A549 (cell line): ENCODE results near the gene HUNK. TPM values are rescaled to one million over a fixed set of nuclear protein-coding genes. Genes with fewer than 3 reads are reported as not detected.

Experiments
- ATAC-seq, 2 experiments: fragments of 200-7000 bp in 1 of 2; fragments of >200 bp in 1 of 2; cut with Nextera tagmentation in 1 of 2; cut with Tn5 transposase in 1 of 2; 3 replicates each; pipeline versions ENCODE4 v1.8.0 to v1.9.1; 2018 to 2020; ENCODE audit warnings: mild to moderate bottlenecking in 1 of 2, moderate library complexity in 1 of 2
- CTCF ChIA-PET: fragments of 300-600 bp; sonication (Branson Sonifier 250); formaldehyde crosslinking; extraction: SDS; loops from one replicate; lab custom pipeline; 2021; ENCODE audit warnings: antibody characterized with exemption, inconsistent platforms; lab: Yijun Ruan, JAX
- POLR2A ChIA-PET: fragments of 350-600 bp; formaldehyde crosslinking; extraction: SDS; loops from one replicate; lab custom pipeline; 2021; ENCODE audit warnings: antibody characterized with exemption, inconsistent platforms; lab: Yijun Ruan, JAX
- DNase-seq, 2 experiments: peaks; one replicate each; pipeline versions ENCODE4 v3.0.0 to v3.0.0-alpha.2; 2011 to 2016; ENCODE audit warnings: low read depth in 1 of 2, low spot score in 1 of 2
- FAIRE-seq: peaks from 2 replicates; lab custom pipeline; 2011; peaks lifted over from hg19 to GRCh38; lab: Jason Lieb, UNC
- H3K27ac ChIP-seq, 2 experiments: fragments of >200 bp; sonication (Bioruptor Twin); formaldehyde crosslinking; 3 replicates each; pipeline ENCODE4 v1.5.1; 2016 to 2017
- H3K4me1 ChIP-seq: fragments of >200 bp; sonication (Bioruptor Twin); formaldehyde crosslinking; 3 replicates; pipeline ENCODE4 v1.6.1; 2016
- H3K4me2 ChIP-seq: fragments of >200 bp; sonication (Bioruptor Twin); formaldehyde crosslinking; 3 replicates; pipeline ENCODE4 v1.6.1; 2016
- H3K4me3 ChIP-seq: fragments of >200 bp; sonication (Bioruptor Twin); formaldehyde crosslinking; 3 replicates; pipeline ENCODE4 v1.5.1; 2016
- H3K9me3 ChIP-seq: fragments of >200 bp; sonication (Bioruptor Twin); formaldehyde crosslinking; 3 replicates; pipeline ENCODE4 v1.6.1; 2016
- ATOH8 ChIP-seq: fragments of 250-450 bp; sonication (Bioruptor Pico); IDR thresholded peaks from 2 replicates; pipeline ENCODE4 v1.5.0; 2020; ENCODE audit warnings: low read depth, mild to moderate bottlenecking, moderate library complexity
- BCL3 ChIP-seq: fragments of >200 bp; sonication (Bioruptor Twin); formaldehyde crosslinking; IDR thresholded peaks from 3 replicates; pipeline ENCODE4 v1.6.1; 2016
- CTCF ChIP-seq: fragments of >200 bp; sonication (Bioruptor Twin); formaldehyde crosslinking; IDR thresholded peaks from 3 replicates; pipeline ENCODE4 v1.5.1; 2016
- EHF ChIP-seq: fragments of 250-450 bp; sonication (Bioruptor Pico); IDR thresholded peaks from 2 replicates; pipeline ENCODE4 v1.5.0; 2020; ENCODE audit warnings: mild to moderate bottlenecking
- EHMT2 ChIP-seq: fragments of 200-600 bp; sonication (generic); IDR thresholded peaks from 2 replicates; pipeline ENCODE4 v1.6.1; 2016; ENCODE audit warnings: antibody characterized with exemption, low read depth, mild to moderate bottlenecking, moderate library complexity
- FOSB ChIP-seq: fragments of 250-450 bp; sonication (Bioruptor Pico); IDR thresholded peaks from 2 replicates; pipeline ENCODE4 v1.5.0; 2020; ENCODE audit warnings: mild to moderate bottlenecking, moderate library complexity
- FOSL2 ChIP-seq, 2 experiments: fragments of 450-650 bp in 1 of 2; fragments of >200 bp in 1 of 2; sonication (Bioruptor Twin) in 1 of 2; formaldehyde crosslinking; IDR thresholded peaks; 2 replicates each; pipeline versions ENCODE4 v1.5.0 to v1.6.1; 2016 to 2020; ENCODE audit warnings: mild to moderate bottlenecking in 1 of 2, moderate library complexity in 1 of 2
- GATA3 ChIP-seq: IDR thresholded peaks from 2 replicates; pipeline ENCODE4 v1.6.1; 2012; ENCODE audit warnings: borderline replicate concordance
- HDAC2 ChIP-seq: fragments of 200-600 bp; sonication (generic); IDR thresholded peaks from 2 replicates; pipeline ENCODE4 v1.6.1; 2016
- HES2 ChIP-seq: fragments of >200 bp; sonication (Bioruptor Twin); formaldehyde crosslinking; IDR thresholded peaks from 2 replicates; pipeline ENCODE4 v1.6.1; 2016
- HEYL ChIP-seq: fragments of 250-450 bp; sonication (Bioruptor Pico); IDR thresholded peaks from 2 replicates; pipeline ENCODE4 v1.8.0; 2021; ENCODE audit warnings: mild to moderate bottlenecking, moderate library complexity
- HOXB13 ChIP-seq: fragments of 250-450 bp; sonication (Bioruptor Pico); IDR thresholded peaks from 2 replicates; pipeline ENCODE4 v1.5.0; 2020; ENCODE audit warnings: low read depth, mild to moderate bottlenecking, moderate library complexity
- HOXB5 ChIP-seq: fragments of 250-450 bp; sonication (Bioruptor Pico); IDR thresholded peaks from 2 replicates; pipeline ENCODE4 v1.5.0; 2020; ENCODE audit warnings: mild to moderate bottlenecking, moderate library complexity
- MAZ ChIP-seq: fragments of 150-350 bp; IDR thresholded peaks from 2 replicates; pipeline ENCODE4 v1.6.1; 2014; ENCODE audit warnings: antibody characterized with exemption, low read depth, low read length, borderline replicate concordance
- NPAS2 ChIP-seq: fragments of 250-450 bp; sonication (Bioruptor Pico); IDR thresholded peaks from 2 replicates; pipeline ENCODE4 v1.8.0; 2022; ENCODE audit warnings: mild to moderate bottlenecking, moderate library complexity, borderline replicate concordance
- NR3C1 ChIP-seq: fragments of >200 bp; sonication (Bioruptor Twin); formaldehyde crosslinking; IDR thresholded peaks from 3 replicates; pipeline ENCODE4 v1.6.1; 2017
- PBX3 ChIP-seq: IDR thresholded peaks from 2 replicates; pipeline ENCODE4 v1.6.1; 2012
- PHF8 ChIP-seq: fragments of 200-600 bp; sonication (generic); IDR thresholded peaks from 2 replicates; pipeline ENCODE4 v1.6.1; 2016; ENCODE audit warnings: low read depth, mild to moderate bottlenecking, antibody characterized with exemption, moderate library complexity, borderline replicate concordance
- POLR2AphosphoS2 ChIP-seq: conservative IDR thresholded peaks from 2 replicates; pipeline ENCODE4 v1.6.1; 2012; ENCODE audit warnings: low read length, improper control_type of control experiment, inconsistent platforms
- RAD21 ChIP-seq, 2 experiments: fragments of >200 bp in 1 of 2; sonication (Bioruptor Twin) in 1 of 2; formaldehyde crosslinking in 1 of 2; IDR thresholded peaks in 1 of 2; conservative IDR thresholded peaks in 1 of 2; 2 replicates in 1 of 2; 3 replicates in 1 of 2; pipeline ENCODE4 v1.6.1; 2012 to 2018; ENCODE audit warnings: inconsistent platforms in 1 of 2
- RCOR1 ChIP-seq: fragments of 150-350 bp; IDR thresholded peaks from 2 replicates; pipeline ENCODE4 v1.6.1; 2014; ENCODE audit warnings: antibody characterized with exemption, low read length, low read depth
- REST ChIP-seq: fragments of 200-600 bp; sonication (generic); IDR thresholded peaks from 2 replicates; pipeline ENCODE4 v1.6.1; 2016; ENCODE audit warnings: antibody characterized with exemption, mild to moderate bottlenecking, moderate library complexity
- RNF2 ChIP-seq: fragments of 200-600 bp; sonication (generic); IDR thresholded peaks from 2 replicates; pipeline ENCODE4 v1.6.1; 2016; ENCODE audit warnings: low read depth, mild to moderate bottlenecking, antibody characterized with exemption, moderate library complexity, borderline replicate concordance
- SREBF2 ChIP-seq: fragments of 450-650 bp; IDR thresholded peaks from 2 replicates; pipeline ENCODE4 v1.6.1; 2014; ENCODE audit warnings: mild to moderate bottlenecking, moderate library complexity
- TFCP2L1 ChIP-seq: fragments of 250-450 bp; sonication (Bioruptor Pico); IDR thresholded peaks from 2 replicates; pipeline ENCODE4 v1.5.0; 2021; ENCODE audit warnings: mild to moderate bottlenecking
- ZC3H11A ChIP-seq: fragments of 450-650 bp; IDR thresholded peaks from 2 replicates; pipeline ENCODE4 v1.6.1; 2014; ENCODE audit warnings: antibody characterized with exemption, mild to moderate bottlenecking
- ZNF302 ChIP-seq: fragments of 250-450 bp; sonication (Bioruptor Pico); IDR thresholded peaks from 2 replicates; pipeline ENCODE4 v1.9.0; 2021; ENCODE audit warnings: inconsistent platforms, mild to moderate bottlenecking, moderate library complexity
- ZSCAN20 ChIP-seq: fragments of 250-450 bp; sonication (Bioruptor Pico); IDR thresholded peaks from 2 replicates; pipeline ENCODE4 v1.8.0; 2022; ENCODE audit warnings: mild to moderate bottlenecking, moderate library complexity
- WGBS: methylation state at CpG from one replicate; pipeline ENCODE4 v1.1.6; 2017; ENCODE audit errors: missing lambda C conversion rate; 5-methylcytosine and 5-hydroxymethylcytosine counted together
- polyA plus RNA-seq, 4 experiments: library from polyadenylated mRNA; depleted of rRNA in 3 of 4; stranded (reverse); fragments of >200 nt; fragmentation: RNase III in 1 of 4; extraction: RNeasy Plus Mini Kit Qiagen cat#74134 plus additional on column Dnase treatment in 1 of 4; gene quantifications; 2 replicates in 3 of 4; 3 replicates in 1 of 4; pipeline ENCODE4 v1.2.3, GENCODE V29; 2011 to 2017

HUNK gene
- polyA plus RNA-seq, 2 of the 4 experiments (the other 2 are of a cell fraction) = 0.44 to 0.52 TPM

GRCh38 chr21:31924548-31924947 is 51.7 kb downstream of the HUNK start:
- ATAC-seq = no peak
- H3K27ac ChIP-seq = no peak overlapping the region
- no peak for DNase-seq
- ChIA-PET POLR2A (no interaction called here), CTCF (no interaction called here)
- no peak for TF ChIP-seq RNF2
- no peak for TF ChIP-seq NPAS2 (CRISPR knock-in tag)
- TF ChIP-seq HES2 = no peak
- no peak for TF ChIP-seq TFCP2L1
- TF ChIP-seq RAD21 (conservative IDR thresholded peaks at IDR 0.05 in 1 of 2, IDR thresholded peaks at IDR 0.05 in 1 of 2) = no peak
- TF ChIP-seq HOXB13 = no peak
- TF ChIP-seq MAZ = no peak
- no peak for TF ChIP-seq GATA3
- no peak for TF ChIP-seq NR3C1
- TF ChIP-seq HOXB5 (CRISPR knock-in tag) = no peak
- TF ChIP-seq ZNF302 (CRISPR knock-in tag) = no peak
- no peak for TF ChIP-seq EHF (CRISPR knock-in tag)
- TF ChIP-seq PHF8 = no peak
- no peak for TF ChIP-seq PBX3
- TF ChIP-seq BCL3 = no peak
- no peak for TF ChIP-seq POLR2AphosphoS2
- no peak for TF ChIP-seq FOSL2 (IDR thresholded peaks at IDR 0.05)
- TF ChIP-seq FOSL2 (CRISPR knock-in tag; IDR thresholded peaks at IDR 0.05) = no peak
- no peak for TF ChIP-seq ATOH8
- TF ChIP-seq, all 56 proteins: peak for 0
- WGBS = 80% methylated on average over 12 of the region's 13 CpGs
- Histone ChIP-seq H3K4me1 (no peaks in the 10 kb centered on the region), H3K9me3 (no peaks in the 10 kb centered on the region), H3K4me2 (no peak overlapping the region), H3K4me3 (no peak overlapping the region)
- FAIRE-seq = no peak

- ATAC-seq (no peak), FAIRE-seq (no peak), DNase-seq (no peak)
- Histone ChIP-seq H3K9me3 (no peaks in the 10 kb centered on the region), H3K4me3 (no peak overlapping the region), H3K4me2 (no peak overlapping the region), H3K4me1 (no peaks in the 10 kb centered on the region), H3K27ac (no peak overlapping the region)
- CTCF ChIA-PET = no interaction called here
- POLR2A ChIA-PET = no interaction called here
- WGBS = 86% methylated on average over 3 of the region's 3 CpGs
- TF ChIP-seq HES2 = no peak
- no peak for TF ChIP-seq FOSL2 (IDR thresholded peaks at IDR 0.05)
- TF ChIP-seq FOSL2 (CRISPR knock-in tag; IDR thresholded peaks at IDR 0.05) = no peak
- TF ChIP-seq REST = no peak
- TF ChIP-seq NPAS2 (CRISPR knock-in tag) = no peak
- no peak for TF ChIP-seq MAZ
- TF ChIP-seq ZNF302 (CRISPR knock-in tag) = no peak
- no peak for TF ChIP-seq EHMT2
- no peak for TF ChIP-seq SREBF2
- TF ChIP-seq ZSCAN20 (CRISPR knock-in tag) = no peak
- no peak for TF ChIP-seq CTCF
- TF ChIP-seq HEYL (CRISPR knock-in tag) = no peak
- TF ChIP-seq RNF2 = no peak
- TF ChIP-seq NR3C1 = no peak
- TF ChIP-seq RCOR1 = no peak
- no peak for TF ChIP-seq FOSB (CRISPR knock-in tag)
- TF ChIP-seq HDAC2 = no peak
- no peak for TF ChIP-seq ZC3H11A
Observed at GRCh38 chr21:31926498-31926897, 53.7 kb downstream of the HUNK start.
